ENCODE measurements around the gene LMOD2.

DNA sequence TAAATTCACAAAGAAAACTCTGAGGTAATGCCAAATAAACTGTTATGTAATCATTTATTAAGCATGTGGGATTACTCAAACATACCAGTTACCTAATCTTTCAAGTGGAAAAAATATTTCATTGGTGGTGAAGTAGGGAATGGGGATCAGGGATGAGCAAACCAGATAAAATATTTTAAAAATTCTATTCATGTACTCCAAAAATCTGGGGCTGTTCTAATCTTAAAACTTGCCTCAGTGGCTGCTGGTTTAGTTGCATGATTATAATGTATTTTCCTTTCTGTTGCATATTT lies 19.5 kb downstream of the LMOD2 start:
- TF ChIP-seq, protein P1, sequence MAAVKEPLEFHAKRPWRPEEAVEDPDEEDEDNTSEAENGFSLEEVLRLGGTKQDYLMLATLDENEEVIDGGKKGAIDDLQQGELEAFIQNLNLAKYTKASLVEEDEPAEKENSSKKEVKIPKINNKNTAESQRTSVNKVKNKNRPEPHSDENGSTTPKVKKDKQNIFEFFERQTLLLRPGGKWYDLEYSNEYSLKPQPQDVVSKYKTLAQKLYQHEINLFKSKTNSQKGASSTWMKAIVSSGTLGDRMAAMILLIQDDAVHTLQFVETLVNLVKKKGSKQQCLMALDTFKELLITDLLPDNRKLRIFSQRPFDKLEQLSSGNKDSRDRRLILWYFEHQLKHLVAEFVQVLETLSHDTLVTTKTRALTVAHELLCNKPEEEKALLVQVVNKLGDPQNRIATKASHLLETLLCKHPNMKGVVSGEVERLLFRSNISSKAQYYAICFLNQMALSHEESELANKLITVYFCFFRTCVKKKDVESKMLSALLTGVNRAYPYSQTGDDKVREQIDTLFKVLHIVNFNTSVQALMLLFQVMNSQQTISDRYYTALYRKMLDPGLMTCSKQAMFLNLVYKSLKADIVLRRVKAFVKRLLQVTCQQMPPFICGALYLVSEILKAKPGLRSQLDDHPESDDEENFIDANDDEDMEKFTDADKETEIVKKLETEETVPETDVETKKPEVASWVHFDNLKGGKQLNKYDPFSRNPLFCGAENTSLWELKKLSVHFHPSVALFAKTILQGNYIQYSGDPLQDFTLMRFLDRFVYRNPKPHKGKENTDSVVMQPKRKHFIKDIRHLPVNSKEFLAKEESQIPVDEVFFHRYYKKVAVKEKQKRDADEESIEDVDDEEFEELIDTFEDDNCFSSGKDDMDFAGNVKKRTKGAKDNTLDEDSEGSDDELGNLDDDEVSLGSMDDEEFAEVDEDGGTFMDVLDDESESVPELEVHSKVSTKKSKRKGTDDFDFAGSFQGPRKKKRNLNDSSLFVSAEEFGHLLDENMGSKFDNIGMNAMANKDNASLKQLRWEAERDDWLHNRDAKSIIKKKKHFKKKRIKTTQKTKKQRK (IDR thresholded peaks at IDR 0.05; ENCODE audit: low read depth, low read length) = no peak
- TF ChIP-seq, protein P2, sequence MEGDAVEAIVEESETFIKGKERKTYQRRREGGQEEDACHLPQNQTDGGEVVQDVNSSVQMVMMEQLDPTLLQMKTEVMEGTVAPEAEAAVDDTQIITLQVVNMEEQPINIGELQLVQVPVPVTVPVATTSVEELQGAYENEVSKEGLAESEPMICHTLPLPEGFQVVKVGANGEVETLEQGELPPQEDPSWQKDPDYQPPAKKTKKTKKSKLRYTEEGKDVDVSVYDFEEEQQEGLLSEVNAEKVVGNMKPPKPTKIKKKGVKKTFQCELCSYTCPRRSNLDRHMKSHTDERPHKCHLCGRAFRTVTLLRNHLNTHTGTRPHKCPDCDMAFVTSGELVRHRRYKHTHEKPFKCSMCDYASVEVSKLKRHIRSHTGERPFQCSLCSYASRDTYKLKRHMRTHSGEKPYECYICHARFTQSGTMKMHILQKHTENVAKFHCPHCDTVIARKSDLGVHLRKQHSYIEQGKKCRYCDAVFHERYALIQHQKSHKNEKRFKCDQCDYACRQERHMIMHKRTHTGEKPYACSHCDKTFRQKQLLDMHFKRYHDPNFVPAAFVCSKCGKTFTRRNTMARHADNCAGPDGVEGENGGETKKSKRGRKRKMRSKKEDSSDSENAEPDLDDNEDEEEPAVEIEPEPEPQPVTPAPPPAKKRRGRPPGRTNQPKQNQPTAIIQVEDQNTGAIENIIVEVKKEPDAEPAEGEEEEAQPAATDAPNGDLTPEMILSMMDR (IDR thresholded peaks at IDR 0.05 in 2 of 3, conservative IDR thresholded peaks at IDR 0.05 in 1 of 3; ENCODE audit: control insufficient read depth in 2 of 3, extremely low read depth in 1 of 3, insufficient read depth in 1 of 3, low read depth in 3 of 3, low read length in 3 of 3) = no peak
- TF ChIP-seq ZNF274 (IDR thresholded peaks at IDR 0.05; ENCODE audit: insufficient read depth, insufficient read length) (no peak), ZSCAN29 (IDR thresholded peaks at IDR 0.05) (no peak), ETV6 (conservative IDR thresholded peaks at IDR 0.05 in 1 of 2, IDR thresholded peaks at IDR 0.05 in 1 of 2; ENCODE audit: borderline replicate concordance in 1 of 2, low read depth in 1 of 2) (no peak), SIN3A (IDR thresholded peaks at IDR 0.05; ENCODE audit: low read depth, low read length) (no peak), CBX5 (IDR thresholded peaks at IDR 0.05; ENCODE audit: low read depth) (no peak), KAT2A (conservative IDR thresholded peaks at IDR 0.05; ENCODE audit: control insufficient read depth, low read depth, low read length) (no peak), TAF1 (IDR thresholded peaks at IDR 0.05; ENCODE audit: borderline replicate concordance, low read depth, low read length) (no peak)
- TF ChIP-seq, protein P3, sequence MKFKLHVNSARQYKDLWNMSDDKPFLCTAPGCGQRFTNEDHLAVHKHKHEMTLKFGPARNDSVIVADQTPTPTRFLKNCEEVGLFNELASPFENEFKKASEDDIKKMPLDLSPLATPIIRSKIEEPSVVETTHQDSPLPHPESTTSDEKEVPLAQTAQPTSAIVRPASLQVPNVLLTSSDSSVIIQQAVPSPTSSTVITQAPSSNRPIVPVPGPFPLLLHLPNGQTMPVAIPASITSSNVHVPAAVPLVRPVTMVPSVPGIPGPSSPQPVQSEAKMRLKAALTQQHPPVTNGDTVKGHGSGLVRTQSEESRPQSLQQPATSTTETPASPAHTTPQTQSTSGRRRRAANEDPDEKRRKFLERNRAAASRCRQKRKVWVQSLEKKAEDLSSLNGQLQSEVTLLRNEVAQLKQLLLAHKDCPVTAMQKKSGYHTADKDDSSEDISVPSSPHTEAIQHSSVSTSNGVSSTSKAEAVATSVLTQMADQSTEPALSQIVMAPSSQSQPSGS (IDR thresholded peaks at IDR 0.05; ENCODE audit: low read length) = no peak

All from GM12878 (cell line).